Forelimb muscle (tissue), 1 donor: ENCODE results near the gene SLFNL1. TPM values are rescaled to one million over a fixed set of nuclear protein-coding genes. Genes with fewer than 3 reads are reported as not detected.

Experiments
- polyA plus RNA-seq: library from polyadenylated mRNA; unstranded; fragments of 120-200 nt; gene quantifications from one replicate; pipeline ENCODE4 v1.2.1, GENCODE V29; 2013; ENCODE audit not compliant: insufficient read length

SLFNL1 gene
- polyA plus RNA-seq, 1 donor = 0.59 TPM

Other genes starting within 250 kb of the SLFNL1 start
- 35.5 TPM for gene KCNQ4, start 237.9 kb downstream of the SLFNL1 start, polyA plus RNA-seq
- gene CITED4, start 159.4 kb downstream of the SLFNL1 start, polyA plus RNA-seq = 2.6 TPM
- 18.9 TPM for gene CTPS1, start 42.0 kb downstream of the SLFNL1 start, polyA plus RNA-seq
- gene SCMH1, start 220.6 kb upstream of the SLFNL1 start, polyA plus RNA-seq = 35.8 TPM